ENCODE results near the gene OTULINL. TPM values are rescaled to one million over a fixed set of nuclear protein-coding genes. Genes with fewer than 3 reads are reported as not detected.
"Not testable (repeated sequence)": the region's sequence is repeated elsewhere in the genome, so short reads cannot be mapped to it uniquely, and the experiment has no call there.

Gene OTULINL
- total RNA-seq: 10 to 100 TPM in 1 of 2 experiments, 1 to 10 TPM in 1; 9.4 to 10.9 TPM

GRCh38 chr5:14581106-14581890 lies at the start of gene OTULINL:
OTULINL (plus strand) TSS chr5:14581792; CDS start chr5:14581895, 103 bp downstream.
- CTCF ChIA-PET: interaction anchor here (0.6 to 3.9 kb wide), 9 partner anchors 12 to 192 kb away, joined by 3 to 26 read pairs (median 4); no protein-coding TSS in a partner anchor
- Mint-ChIP-seq H3K36me3 (ENCODE audit: low read depth) (no peaks in the 10 kb centered on the region), H3K27ac (peak within 1 kb of the TSS; percentile 60), H3K9me3 (ENCODE audit: low read depth) (no peaks in the 10 kb centered on the region), H3K4me3 (peak within 1 kb of the TSS; percentile 77), H3K4me1 (peaks cover 30% of the 10 kb centered on the region), H3K27me3 (peaks cover 8% of the 10 kb centered on the region)
- intact Hi-C loops (cut with DNase I, micrococcal nuclease): loop anchor here (1.0 to 10.0 kb wide), 9 partner anchors 11 to 1874 kb away; partner anchors contain the start of genes ANKH (in 1 of the 2) and OTULIN (in 1 of the 2)
- DNase-seq (peak; percentile 93), ATAC-seq (peak; percentile 94)
- POLR2A ChIA-PET: no interaction called here

GRCh38 chr5:14532180-14532579 lies 49.4 kb upstream of the OTULINL start:
- ChIA-PET CTCF (interaction anchor here (0.7 kb wide), 1 partner anchor 116 kb away, joined by 4 read pairs; no protein-coding TSS in a partner anchor), POLR2A (no interaction called here)
- Mint-ChIP-seq H3K36me3 (ENCODE audit: low read depth) (no peaks in the 10 kb centered on the region), H3K27ac (no peak overlapping the region), H3K4me3 (no peak overlapping the region), H3K4me1 (no peaks in the 10 kb centered on the region), H3K27me3 (no peaks in the 10 kb centered on the region), H3K9me3 (ENCODE audit: low read depth) (no peaks in the 10 kb centered on the region)
- no peak for ATAC-seq
- DNase-seq: no peak
- intact Hi-C loops (cut with DNase I, micrococcal nuclease): no loop called here

GRCh38 chr5:14534773-14535172 lies 46.8 kb upstream of the OTULINL start:
- CTCF ChIA-PET: no interaction called here

DNA sequence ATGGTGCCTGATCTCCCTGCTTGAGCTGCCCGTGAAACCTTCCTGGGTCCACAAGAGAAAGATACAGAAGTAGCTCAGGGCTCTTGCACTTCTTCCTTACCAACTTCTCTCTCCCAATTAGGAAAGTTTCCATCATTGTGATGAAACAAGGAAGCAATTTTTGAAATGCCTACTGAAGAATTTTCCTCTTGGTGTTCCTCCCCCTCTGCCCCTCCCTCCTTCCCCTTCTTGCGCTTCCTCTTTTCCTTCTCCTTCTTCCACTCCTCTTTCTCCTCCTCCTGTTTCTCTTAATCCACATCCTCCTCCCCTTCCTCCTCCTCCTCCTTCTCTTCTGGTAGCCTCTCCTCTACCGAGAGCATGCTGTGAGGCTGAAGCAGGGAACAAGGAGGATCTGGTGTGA lies 36.3 kb upstream of the OTULINL start:
- H3K9me3 Mint-ChIP-seq (ENCODE audit: low read depth): peaks cover 8% of the 10 kb centered on the region
- ChIA-PET CTCF (interaction anchor here (0.7 kb wide), 1 partner anchor 103 kb away, joined by 5 read pairs; no protein-coding TSS in a partner anchor), POLR2A (no interaction called here)
- H3K36me3 Mint-ChIP-seq (ENCODE audit: low read depth): no peaks in the 10 kb centered on the region
- H3K4me1 Mint-ChIP-seq: peaks cover 4% of the 10 kb centered on the region
- H3K27me3 Mint-ChIP-seq: peaks cover 8% of the 10 kb centered on the region
- DNase-seq (no peak), ATAC-seq (no peak)
- H3K4me3 Mint-ChIP-seq: no peak overlapping the region
- intact Hi-C loops (cut with DNase I, micrococcal nuclease): no loop called here
- H3K27ac Mint-ChIP-seq: no peak overlapping the region

More at GRCh38 chr5:14534773-14535172, 46.8 kb upstream of the OTULINL start:
- ATAC-seq (no peak), DNase-seq (no peak)
- no peak overlapping the region for H3K27ac Mint-ChIP-seq
- POLR2A ChIA-PET: no interaction called here
- no peaks in the 10 kb centered on the region for H3K36me3 Mint-ChIP-seq (ENCODE audit: low read depth)
- no peaks in the 10 kb centered on the region for H3K27me3 Mint-ChIP-seq
- H3K4me1 Mint-ChIP-seq: no peaks in the 10 kb centered on the region
- no peaks in the 10 kb centered on the region for H3K9me3 Mint-ChIP-seq (ENCODE audit: low read depth)
- H3K4me3 Mint-ChIP-seq: no peak overlapping the region
- intact Hi-C loops (cut with DNase I, micrococcal nuclease): no loop called here

DNA sequence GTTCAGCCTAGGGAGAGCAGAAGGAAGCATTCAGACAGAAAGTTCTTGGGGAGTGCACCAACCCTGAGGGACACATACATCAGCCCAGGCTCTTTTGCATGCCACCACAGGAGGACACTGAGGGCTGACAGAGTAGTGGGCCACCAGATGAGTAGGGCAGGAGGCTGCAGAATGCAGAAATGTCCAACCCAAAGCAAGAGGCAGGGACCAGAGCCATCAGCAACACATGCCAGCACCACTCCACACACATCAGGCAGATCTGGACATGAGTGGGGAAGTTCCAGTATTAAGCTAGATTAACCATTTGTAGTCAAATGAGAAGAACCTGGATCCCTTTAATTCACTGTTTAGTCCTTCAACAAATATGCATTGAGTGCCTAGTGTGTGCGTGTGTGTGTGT lies 35.7 kb upstream of the OTULINL start:
- ChIA-PET CTCF (no interaction called here), POLR2A (no interaction called here)
- Mint-ChIP-seq H3K4me3 (no peak overlapping the region), H3K27me3 (peaks cover 8% of the 10 kb centered on the region), H3K9me3 (ENCODE audit: low read depth) (peaks cover 8% of the 10 kb centered on the region), H3K4me1 (peaks cover 4% of the 10 kb centered on the region), H3K36me3 (ENCODE audit: low read depth) (no peaks in the 10 kb centered on the region), H3K27ac (no peak overlapping the region)
- DNase-seq (no peak), ATAC-seq (no peak)
- intact Hi-C loops (cut with DNase I, micrococcal nuclease): no loop called here

- DNase-seq: no peak
- intact Hi-C loops (cut with DNase I, micrococcal nuclease): no loop called here
- ChIA-PET CTCF (no interaction called here), POLR2A (no interaction called here)
- no peak for ATAC-seq
- H3K9me3 Mint-ChIP-seq (ENCODE audit: low read depth): no peaks in the 10 kb centered on the region
- peaks cover 10% of the 10 kb centered on the region for H3K27me3 Mint-ChIP-seq
- H3K27ac Mint-ChIP-seq: no peak overlapping the region
- H3K4me3 Mint-ChIP-seq: no peak overlapping the region
- H3K4me1 Mint-ChIP-seq: peaks cover 4% of the 10 kb centered on the region
- H3K36me3 Mint-ChIP-seq (ENCODE audit: low read depth): no peaks in the 10 kb centered on the region
Measured at GRCh38 chr5:14547666-14548065, 33.9 kb upstream of the OTULINL start.

DNA sequence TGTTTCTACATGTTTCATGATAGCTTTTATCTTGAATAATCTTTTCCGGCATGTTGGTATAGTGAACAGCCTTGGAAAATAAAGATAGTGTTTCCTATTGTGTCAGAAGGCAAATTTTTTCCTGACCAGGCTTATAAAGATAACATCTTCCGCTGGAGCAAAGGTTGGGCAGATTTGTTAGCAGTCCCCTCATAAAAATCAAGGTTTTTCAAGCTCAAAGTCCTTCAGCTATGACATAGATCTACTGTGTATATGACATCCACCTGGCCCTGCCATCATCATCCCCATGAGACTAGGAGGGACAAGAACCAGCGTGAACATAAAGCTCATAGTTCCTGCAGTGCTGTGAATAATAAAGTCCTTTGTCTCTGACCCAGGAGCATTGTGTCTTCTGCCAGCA lies 30.4 kb upstream of the OTULINL start:
- Mint-ChIP-seq H3K27ac (no peak overlapping the region), H3K27me3 (peaks cover 9% of the 10 kb centered on the region), H3K4me3 (no peak overlapping the region), H3K9me3 (ENCODE audit: low read depth) (peaks cover 3% of the 10 kb centered on the region), H3K36me3 (ENCODE audit: low read depth) (no peaks in the 10 kb centered on the region), H3K4me1 (peaks cover 4% of the 10 kb centered on the region)
- DNase-seq (no peak), ATAC-seq (no peak)
- ChIA-PET POLR2A (no interaction called here), CTCF (interaction anchor here (1.0 kb wide), 1 partner anchor 97 kb away, joined by 4 read pairs; no protein-coding TSS in a partner anchor)
- intact Hi-C loops (cut with DNase I, micrococcal nuclease): no loop called here

DNA sequence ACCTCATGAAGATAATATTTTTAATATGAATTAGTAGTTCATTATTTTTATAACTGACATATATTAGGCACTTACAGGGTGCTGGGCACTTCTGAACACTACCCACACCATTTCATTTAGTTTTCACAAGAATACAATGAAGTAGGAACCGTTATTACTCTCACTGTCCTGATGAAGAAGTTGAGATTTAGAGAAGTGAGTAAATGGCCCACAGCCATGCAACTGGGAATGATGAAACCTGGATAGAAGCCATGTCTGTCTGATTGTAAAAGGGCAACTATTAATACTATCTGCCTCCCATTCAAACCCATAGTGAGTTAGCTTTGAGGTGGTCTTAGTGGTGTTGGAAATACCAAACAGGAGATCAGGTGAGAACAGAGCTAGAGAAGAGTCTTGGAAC lies 29.6 kb upstream of the OTULINL start:
- POLR2A ChIA-PET: no interaction called here
- ATAC-seq: no peak
- no peak for DNase-seq

GRCh38 chr5:14554288-14554687 lies 27.3 kb upstream of the OTULINL start:
- H3K4me1 Mint-ChIP-seq; POLR2A ChIA-PET; DNase-seq; H3K27ac Mint-ChIP-seq; H3K4me3 Mint-ChIP-seq; CTCF ChIA-PET; H3K36me3 Mint-ChIP-seq (ENCODE audit: low read depth); H3K27me3 Mint-ChIP-seq; ATAC-seq; intact Hi-C loops (cut with DNase I, micrococcal nuclease); H3K9me3 Mint-ChIP-seq (ENCODE audit: low read depth): not testable (repeated sequence)

More for the DNA sequence above, 29.6 kb upstream of the OTULINL start:
- peaks cover 4% of the 10 kb centered on the region for H3K4me1 Mint-ChIP-seq
- no peak overlapping the region for H3K27ac Mint-ChIP-seq
- H3K9me3 Mint-ChIP-seq (ENCODE audit: low read depth): peaks cover 3% of the 10 kb centered on the region
- no peak overlapping the region for H3K4me3 Mint-ChIP-seq
- intact Hi-C loops (cut with DNase I, micrococcal nuclease): no loop called here
- peaks cover 5% of the 10 kb centered on the region for H3K27me3 Mint-ChIP-seq
- no peaks in the 10 kb centered on the region for H3K36me3 Mint-ChIP-seq (ENCODE audit: low read depth)
- CTCF ChIA-PET: no interaction called here

DNA sequence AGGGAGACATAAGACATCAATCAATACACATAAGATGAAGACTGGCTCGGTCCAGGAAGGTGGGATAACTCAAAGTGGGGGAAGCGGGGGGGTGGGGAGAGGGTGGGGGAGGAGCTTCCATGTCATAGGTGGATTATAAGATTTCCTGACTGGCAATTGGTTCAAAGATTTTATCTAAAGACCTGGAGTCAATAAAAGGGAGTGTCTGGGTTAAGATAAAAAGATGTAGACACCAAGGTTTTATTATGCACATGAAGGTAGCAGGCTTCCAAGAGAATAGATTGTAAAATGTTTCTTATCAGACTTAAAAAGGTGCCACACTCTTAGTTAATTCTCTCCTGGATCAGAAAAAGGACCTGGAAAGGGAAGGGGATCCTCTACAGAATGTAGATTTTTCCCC lies 25.6 kb upstream of the OTULINL start:
- Mint-ChIP-seq H3K4me3 (no peak overlapping the region), H3K27me3 (peaks cover 5% of the 10 kb centered on the region), H3K27ac (no peak overlapping the region), H3K36me3 (ENCODE audit: low read depth) (no peaks in the 10 kb centered on the region), H3K4me1 (peaks cover 14% of the 10 kb centered on the region), H3K9me3 (ENCODE audit: low read depth) (peaks cover 3% of the 10 kb centered on the region)
- ATAC-seq (no peak), DNase-seq (no peak)
- POLR2A ChIA-PET: no interaction called here
- intact Hi-C loops (cut with DNase I, micrococcal nuclease): no loop called here
- CTCF ChIA-PET: no interaction called here

DNA sequence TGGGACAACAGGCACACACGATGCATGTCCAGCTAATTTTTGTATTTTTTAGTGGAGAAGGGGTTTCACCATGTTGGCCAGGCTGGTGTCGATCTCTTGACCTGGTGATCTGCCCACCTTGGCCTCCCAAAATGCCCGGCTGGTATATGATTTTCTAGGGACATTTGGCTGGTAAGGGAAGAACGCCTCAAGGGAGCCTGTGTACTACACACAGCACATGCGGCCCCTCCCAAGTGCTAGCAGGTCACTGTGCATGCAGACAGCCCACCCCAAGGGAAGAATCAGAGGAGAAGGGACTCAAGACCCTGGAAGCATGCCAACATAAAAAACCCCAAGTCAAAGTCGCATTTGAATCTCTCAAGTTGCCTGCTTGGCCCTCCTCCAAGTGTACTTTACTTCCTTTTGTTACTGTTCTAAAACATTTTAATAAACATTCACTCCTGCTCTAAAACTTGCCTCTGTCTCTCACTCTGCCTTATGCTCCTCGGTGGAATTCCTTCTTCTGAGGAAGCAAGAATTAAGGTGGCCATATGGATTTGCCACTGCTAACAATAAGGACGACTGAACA lies 24.3 kb upstream of the OTULINL start:
- Mint-ChIP-seq H3K9me3 (ENCODE audit: low read depth) (peaks cover 3% of the 10 kb centered on the region), H3K4me1 (peaks cover 14% of the 10 kb centered on the region), H3K27ac (no peak overlapping the region), H3K4me3 (no peak overlapping the region), H3K27me3 (peaks cover 3% of the 10 kb centered on the region), H3K36me3 (ENCODE audit: low read depth) (no peaks in the 10 kb centered on the region)
- DNase-seq (no peak), ATAC-seq (no peak)
- ChIA-PET POLR2A (no interaction called here), CTCF (interaction anchor here (0.7 kb wide), 1 partner anchor 21 kb away, joined by 4 read pairs; no protein-coding TSS in a partner anchor)
- intact Hi-C loops (cut with DNase I, micrococcal nuclease): no loop called here
